Measurements from ENCODE around the gene NISCH. TPM values are rescaled to one million over a fixed set of nuclear protein-coding genes. Genes with fewer than 3 reads are reported as not detected.

Gene NISCH
- total RNA-seq, 3 donors from 2014 or later, result 67.7 to 119 (median 108) TPM

DNA sequence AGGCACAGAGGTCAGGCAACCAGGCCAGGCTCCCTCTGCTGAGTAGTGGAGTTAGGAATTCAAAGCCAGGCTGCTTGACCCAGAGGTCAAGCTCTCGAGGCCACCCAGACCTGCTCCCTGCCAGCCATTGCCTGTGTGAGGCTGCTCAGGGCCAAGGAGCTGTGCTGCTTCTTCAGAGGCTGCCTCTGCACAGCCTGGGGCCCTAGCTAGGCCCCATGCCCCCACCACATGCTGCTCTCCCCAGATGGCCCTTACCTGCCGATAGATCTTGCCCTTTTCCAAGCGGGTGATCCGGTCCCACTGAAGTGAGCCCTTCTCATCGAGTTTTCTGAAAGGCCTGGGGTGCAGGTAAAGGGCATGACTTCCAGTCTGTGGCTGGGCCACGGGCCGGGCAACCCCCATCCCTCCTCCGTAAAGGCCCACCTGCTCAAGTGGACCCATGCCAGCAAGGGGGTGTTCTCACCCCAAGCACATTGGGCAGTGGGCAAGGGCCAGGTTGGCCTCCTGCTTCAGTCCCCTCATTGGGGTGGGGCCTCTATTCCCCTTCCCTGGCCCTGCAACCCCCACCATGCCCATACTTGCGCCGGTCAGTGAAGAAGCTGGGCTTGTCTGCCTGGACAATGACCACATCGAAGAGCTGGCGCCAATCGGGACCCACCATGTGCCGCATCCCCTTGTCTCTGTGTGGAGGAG, 71.8 kb downstream of the NISCH start:
- Histone ChIP-seq H3K9me3 (no peaks in the 10 kb centered on the region), H3K4me1 (peaks cover 3 to 15% of the 10 kb centered on the region in 2 donors), H3K4me3 (no peak overlapping the region), H3K27me3 (no peaks in the 10 kb centered on the region), H3K36me3 (no peaks in the 10 kb centered on the region), H3K27ac (peak overlapping the region; percentile 75 to 79)
- intact Hi-C loops (cut with DNase I; ENCODE audit: low total_unique reads), result no loop called here
- DNase-seq (ENCODE audit: low spot score in 2 of 2), result peak in 1 of 2 donors; percentile 50
- TF ChIP-seq POLR2AphosphoS5 (IDR thresholded peaks at IDR 0.05) (no peak), POLR2A (IDR thresholded peaks at IDR 0.05) (no peak)
- TF ChIP-seq, protein P1, sequence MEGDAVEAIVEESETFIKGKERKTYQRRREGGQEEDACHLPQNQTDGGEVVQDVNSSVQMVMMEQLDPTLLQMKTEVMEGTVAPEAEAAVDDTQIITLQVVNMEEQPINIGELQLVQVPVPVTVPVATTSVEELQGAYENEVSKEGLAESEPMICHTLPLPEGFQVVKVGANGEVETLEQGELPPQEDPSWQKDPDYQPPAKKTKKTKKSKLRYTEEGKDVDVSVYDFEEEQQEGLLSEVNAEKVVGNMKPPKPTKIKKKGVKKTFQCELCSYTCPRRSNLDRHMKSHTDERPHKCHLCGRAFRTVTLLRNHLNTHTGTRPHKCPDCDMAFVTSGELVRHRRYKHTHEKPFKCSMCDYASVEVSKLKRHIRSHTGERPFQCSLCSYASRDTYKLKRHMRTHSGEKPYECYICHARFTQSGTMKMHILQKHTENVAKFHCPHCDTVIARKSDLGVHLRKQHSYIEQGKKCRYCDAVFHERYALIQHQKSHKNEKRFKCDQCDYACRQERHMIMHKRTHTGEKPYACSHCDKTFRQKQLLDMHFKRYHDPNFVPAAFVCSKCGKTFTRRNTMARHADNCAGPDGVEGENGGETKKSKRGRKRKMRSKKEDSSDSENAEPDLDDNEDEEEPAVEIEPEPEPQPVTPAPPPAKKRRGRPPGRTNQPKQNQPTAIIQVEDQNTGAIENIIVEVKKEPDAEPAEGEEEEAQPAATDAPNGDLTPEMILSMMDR (IDR thresholded peaks at IDR 0.05), result no peak

DNA sequence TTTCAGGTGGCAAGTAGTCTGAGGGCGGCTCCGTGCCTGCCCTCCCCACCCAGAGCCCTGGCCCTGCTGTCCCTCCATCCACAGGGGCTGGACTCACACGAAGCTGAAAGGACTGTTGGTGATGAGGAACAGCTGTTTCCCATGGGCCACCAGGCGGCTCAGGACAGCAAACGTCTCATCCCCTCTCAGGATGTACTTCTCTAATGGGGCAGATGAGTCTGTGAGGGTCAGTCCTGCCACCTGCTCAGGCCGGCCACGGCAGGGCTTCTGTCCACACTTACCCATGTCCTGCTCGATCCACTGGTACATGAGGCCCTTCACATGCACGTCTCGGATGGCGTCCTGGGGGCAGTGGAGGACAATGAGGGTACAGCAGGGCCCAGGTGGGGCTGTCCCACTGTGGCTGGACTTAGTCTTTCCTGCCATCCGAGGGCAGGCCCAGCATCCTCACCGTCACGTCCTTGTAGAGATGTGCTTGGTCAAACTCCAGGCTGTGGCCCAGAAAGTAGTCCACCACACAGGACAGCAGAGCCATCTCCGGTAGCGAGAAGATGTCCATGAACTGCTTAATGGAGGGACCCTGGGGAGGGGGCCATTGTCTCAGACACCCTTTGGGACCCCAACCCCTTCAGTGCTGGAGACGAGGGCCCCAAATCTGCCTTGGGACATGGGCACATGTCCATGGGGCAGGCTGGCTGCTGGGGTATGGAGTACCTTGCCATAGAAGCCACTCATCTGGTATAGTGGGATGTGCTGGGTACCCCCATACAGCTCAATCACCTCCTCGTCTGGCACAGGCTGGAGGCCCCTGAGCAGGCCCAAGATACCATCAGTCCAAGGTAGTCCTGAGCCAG, 72.6 kb downstream of the NISCH start:
- Histone ChIP-seq H3K4me3 (no peak overlapping the region), H3K27me3 (no peaks in the 10 kb centered on the region), H3K9me3 (no peaks in the 10 kb centered on the region), H3K36me3 (no peaks in the 10 kb centered on the region), H3K4me1 (peaks cover 3 to 22% of the 10 kb centered on the region in 2 donors), H3K27ac (peak overlapping the region in 1 of 2 donors; percentile 94)
- TF ChIP-seq, protein P1 (IDR thresholded peaks at IDR 0.05), result no peak
- TF ChIP-seq POLR2A (IDR thresholded peaks at IDR 0.05) (no peak), POLR2AphosphoS5 (IDR thresholded peaks at IDR 0.05) (no peak)
- intact Hi-C loops (cut with DNase I; ENCODE audit: low total_unique reads), result no loop called here
- peak in 1 of 2 donors; percentile 24 for DNase-seq (ENCODE audit: low spot score in 2 of 2)

DNA sequence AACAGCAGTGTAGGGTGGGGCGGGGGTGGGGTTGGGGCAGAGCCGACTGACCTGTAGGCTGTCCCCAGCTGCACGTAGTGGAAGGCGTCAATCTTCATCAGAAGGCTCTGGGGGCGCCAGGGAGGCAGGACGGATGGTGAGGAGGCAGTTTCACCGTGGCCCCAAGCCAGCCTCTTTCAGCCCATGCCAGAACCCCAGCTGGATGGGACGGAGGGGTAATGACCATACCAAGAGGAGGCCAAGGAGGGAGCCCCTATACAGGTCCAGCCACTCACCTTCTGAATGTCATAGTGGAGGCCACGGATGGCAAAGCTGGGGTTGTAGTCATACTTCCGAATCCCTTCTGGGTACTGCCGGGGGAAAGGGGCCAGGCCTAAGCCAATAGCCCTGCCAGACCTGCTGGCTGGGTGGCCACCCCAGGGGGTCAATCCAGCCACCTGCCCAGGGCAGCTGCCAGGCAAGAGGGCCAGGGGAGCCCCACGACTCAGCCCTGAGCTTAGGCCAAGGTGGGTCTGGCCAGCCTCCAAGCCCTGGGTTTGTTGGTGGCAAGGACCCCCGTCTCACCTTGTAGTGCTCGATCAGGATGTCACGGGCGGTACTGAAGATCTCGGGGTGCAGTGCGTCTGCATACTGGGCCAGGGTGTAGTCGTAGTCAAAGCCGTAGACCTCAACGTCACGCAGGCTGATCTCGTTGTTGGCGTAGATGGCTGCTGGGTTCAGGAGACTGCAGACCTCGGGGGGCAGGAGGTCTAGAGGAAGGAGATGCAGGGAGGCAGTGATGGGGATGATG, 73.4 kb downstream of the NISCH start:
- DNase-seq (ENCODE audit: low spot score in 2 of 2), result peak in 1 of 2 donors; percentile 41
- TF ChIP-seq POLR2AphosphoS5 (IDR thresholded peaks at IDR 0.05) (no peak), POLR2A (IDR thresholded peaks at IDR 0.05) (no peak)
- TF ChIP-seq, protein P1 (IDR thresholded peaks at IDR 0.05), result no peak
- H3K9me3 ChIP-seq, result no peaks in the 10 kb centered on the region
- H3K27ac ChIP-seq, result peak overlapping the region in 1 of 2 donors; percentile 94
- no peaks in the 10 kb centered on the region for H3K36me3 ChIP-seq
- H3K4me3 ChIP-seq, result no peak overlapping the region
- H3K4me1 ChIP-seq, result peaks cover 7 to 22% of the 10 kb centered on the region in 2 donors
- intact Hi-C loops (cut with DNase I; ENCODE audit: low total_unique reads), result no loop called here
- H3K27me3 ChIP-seq, result no peaks in the 10 kb centered on the region

DNA sequence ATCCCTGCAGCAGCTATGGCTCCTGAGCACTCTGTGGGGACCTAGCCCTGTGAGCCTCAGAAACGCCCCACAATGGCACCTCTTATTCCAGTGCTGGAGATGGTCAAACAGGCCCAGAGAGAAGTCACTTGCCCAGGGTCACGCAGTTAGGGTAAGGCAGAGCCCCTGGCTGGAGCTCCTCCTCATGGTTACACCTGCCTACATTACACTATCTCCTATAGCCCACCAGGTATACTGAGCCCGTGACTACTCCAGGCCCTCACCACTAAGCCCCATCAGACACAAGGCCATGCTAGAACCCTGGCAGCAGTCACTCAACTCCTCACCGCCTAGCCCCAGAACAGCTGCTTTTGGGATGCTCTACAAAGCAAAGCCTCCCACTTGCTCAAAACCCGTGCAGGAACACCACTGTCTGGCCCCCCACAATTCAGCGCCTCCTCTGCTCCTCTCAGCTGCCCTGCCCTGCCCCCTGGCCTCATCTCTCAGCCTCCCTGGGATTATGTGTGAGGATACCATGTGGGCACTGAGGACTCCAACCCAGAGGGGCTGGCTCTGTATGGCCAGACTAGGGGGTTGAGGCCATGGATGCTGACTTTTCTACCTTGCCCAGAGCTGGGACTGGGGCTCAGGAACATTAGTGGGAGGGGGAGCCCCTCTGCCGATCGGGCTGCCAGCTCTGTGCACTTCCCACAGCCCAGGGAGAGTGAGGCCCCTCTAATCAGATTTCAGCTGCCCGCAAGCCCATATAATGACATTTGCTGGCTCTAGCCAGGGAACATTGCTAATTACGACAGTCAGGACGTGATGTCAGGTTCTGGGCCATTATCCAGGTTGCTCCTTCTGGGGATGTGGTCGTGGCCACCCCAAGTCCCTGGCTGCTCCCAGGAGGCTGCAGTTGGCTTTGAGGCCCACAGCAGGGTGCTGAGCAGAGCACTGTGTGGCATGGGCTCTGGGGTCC, 74.3 kb downstream of the NISCH start:
- Histone ChIP-seq H3K36me3 (no peaks in the 10 kb centered on the region), H3K4me1 (peaks cover 9 to 22% of the 10 kb centered on the region in 2 donors), H3K27me3 (no peaks in the 10 kb centered on the region), H3K27ac (peak overlapping the region; percentile 31 to 94), H3K9me3 (no peaks in the 10 kb centered on the region), H3K4me3 (no peak overlapping the region)
- intact Hi-C loops (cut with DNase I; ENCODE audit: low total_unique reads), result loop anchor here (10.0 kb wide), 2 partner anchors 55 to 175 kb away; partner anchors contain the start of genes GLT8D1 and SPCS1
- no peak for TF ChIP-seq POLR2A (IDR thresholded peaks at IDR 0.05)
- DNase-seq (ENCODE audit: low spot score in 2 of 2), result peak in 1 of 2 donors; percentile 34

Measured in breast epithelium (tissue), 4 donors.